ENCODE results near the gene RBM17. TPM values are rescaled to one million over a fixed set of nuclear protein-coding genes. Genes with fewer than 3 reads are reported as not detected.

The RBM17 gene
- total and polyA plus RNA-seq, 4 donors = 16.5 to 44.8 (median 34.1) TPM

- no peaks in the 10 kb centered on the region for H3K27me3 ChIP-seq (ENCODE audit: control insufficient read depth in 4 of 4, insufficient read depth in 4 of 4, low read length in 3 of 4)
- no peak overlapping the region for H3K9ac ChIP-seq (ENCODE audit: low read depth in 1 of 2, low read length in 2 of 2)
- peaks cover 3 to 8% (median 7%) of the 10 kb centered on the region in 4 donors for H3K36me3 ChIP-seq (ENCODE audit: control insufficient read depth in 4 of 4, insufficient read depth in 3 of 4, low read depth in 1 of 4, low read length in 3 of 4)
- WGBS = 96% methylated on average over 7 of the region's 7 CpGs
- peaks cover 2 to 28% (median 22%) of the 10 kb centered on the region in 4 donors for H3K4me1 ChIP-seq (ENCODE audit: control insufficient read depth in 4 of 4, insufficient read depth in 4 of 4, low read length in 3 of 4)
- no peaks in the 10 kb centered on the region for H3K9me3 ChIP-seq (ENCODE audit: control insufficient read depth in 4 of 4, low read length in 3 of 4)
- no peak for DNase-seq (ENCODE audit: low spot score)
- TF ChIP-seq HNF4A (conservative IDR thresholded peaks at IDR 0.05) (no peak), TAF1 (conservative IDR thresholded peaks at IDR 0.05) (no peak), YY1 (IDR thresholded peaks at IDR 0.05) (no peak), FOXA2 (IDR thresholded peaks at IDR 0.05) (no peak), EGR1 (IDR thresholded peaks at IDR 0.05; ENCODE audit: low read depth in 2 of 2) (no peak), SP1 (IDR thresholded peaks at IDR 0.05) (no peak), REST (IDR thresholded peaks at IDR 0.05) (no peak), MAX (IDR thresholded peaks at IDR 0.05) (no peak)
- no peak overlapping the region for H3K4me3 ChIP-seq (ENCODE audit: low read depth in 1 of 3, low read length in 3 of 3)
- H3K27ac ChIP-seq (ENCODE audit: low read depth in 1 of 2, low read length in 2 of 2) = no peak overlapping the region
Measured at GRCh38 chr10:6098156-6098555, 9.3 kb downstream of the RBM17 start.

GRCh38 chr10:6100370-6100769, 11.5 kb downstream of the RBM17 start:
- no peak for DNase-seq (ENCODE audit: low spot score)
- WGBS = 76% methylated on average over 1 of the region's 1 CpG
- Histone ChIP-seq H3K9me3 (ENCODE audit: control insufficient read depth in 4 of 4, low read length in 3 of 4) (no peaks in the 10 kb centered on the region), H3K9ac (ENCODE audit: low read depth in 1 of 2, low read length in 2 of 2) (no peak overlapping the region), H3K4me1 (ENCODE audit: control insufficient read depth in 4 of 4, insufficient read depth in 4 of 4, low read length in 3 of 4) (peaks cover 0 to 20% (median 13%) of the 10 kb centered on the region in 4 donors), H3K27me3 (ENCODE audit: control insufficient read depth in 4 of 4, insufficient read depth in 4 of 4, low read length in 3 of 4) (no peaks in the 10 kb centered on the region), H3K36me3 (ENCODE audit: control insufficient read depth in 4 of 4, insufficient read depth in 3 of 4, low read depth in 1 of 4, low read length in 3 of 4) (peaks cover 3 to 10% (median 7%) of the 10 kb centered on the region in 4 donors), H3K4me3 (ENCODE audit: low read depth in 1 of 3, low read length in 3 of 3) (no peak overlapping the region), H3K27ac (ENCODE audit: low read depth in 1 of 2, low read length in 2 of 2) (peak overlapping the region; percentile 10 to 22)
- TF ChIP-seq ZBTB33 (IDR thresholded peaks at IDR 0.05) (no peak), HNF4G (IDR thresholded peaks at IDR 0.05) (no peak), CTCF (IDR thresholded peaks at IDR 0.05; ENCODE audit: low read depth, low read length, missing input control) (no peak), RXRA (IDR thresholded peaks at IDR 0.05) (no peak), JUND (IDR thresholded peaks at IDR 0.05) (no peak), GABPA (IDR thresholded peaks at IDR 0.05 in 1 of 2, conservative IDR thresholded peaks at IDR 0.05 in 1 of 2) (no peak), REST (IDR thresholded peaks at IDR 0.05) (no peak), YY1 (IDR thresholded peaks at IDR 0.05) (no peak), RAD21 (IDR thresholded peaks at IDR 0.05) (no peak), MAX (IDR thresholded peaks at IDR 0.05) (no peak), HNF4A (conservative IDR thresholded peaks at IDR 0.05) (no peak), ATF3 (IDR thresholded peaks at IDR 0.05) (no peak), NR2F2 (IDR thresholded peaks at IDR 0.05) (no peak), SP1 (IDR thresholded peaks at IDR 0.05) (no peak), FOXA1 (IDR thresholded peaks at IDR 0.05) (no peak), FOXA2 (IDR thresholded peaks at IDR 0.05) (no peak), EGR1 (IDR thresholded peaks at IDR 0.05; ENCODE audit: low read depth in 2 of 2) (no peak)
